AG04450 (cell line): ENCODE results near the gene PNPLA6. TPM values are rescaled to one million over a fixed set of nuclear protein-coding genes. Genes with fewer than 3 reads are reported as not detected.

ENCODE experiments used
- CTCF ChIA-PET: fragments of 300-600, 350-600 bp; formaldehyde crosslinking; extraction: SDS; loops from one replicate; lab custom pipeline; 2022; ENCODE audit warnings: antibody characterized with exemption, inconsistent platforms; lab: Charles Lee
- POLR2A ChIA-PET: fragments of 350-600 bp; formaldehyde crosslinking; extraction: SDS; loops from one replicate; lab custom pipeline; 2021; ENCODE audit warnings: antibody characterized with exemption, inconsistent platforms; lab: Yijun Ruan, JAX
- DNase-seq: peaks from one replicate; pipeline ENCODE4 v3.0.0-alpha.2; 2011; ENCODE audit warnings: low read depth, low spot score
- H3K27ac ChIP-seq: one replicate; pipeline ENCODE4 v1.5.1; 2012; ENCODE audit warnings: low read depth, low read length, control low read depth
- H3K27me3 ChIP-seq: one replicate; pipeline ENCODE4 v1.6.0; 2012; ENCODE audit warnings: low read length; ENCODE audit not compliant: control insufficient read depth, insufficient read depth
- H3K4me3 ChIP-seq: 2 replicates; pipeline ENCODE4 v1.5.1; 2011; ENCODE audit warnings: mild to moderate bottlenecking, low read depth, low read length, control low read depth
- H3K9me3 ChIP-seq: 2 replicates; pipeline ENCODE4 v1.5.1; 2012; ENCODE audit warnings: low read length; ENCODE audit not compliant: control insufficient read depth, insufficient read depth
- CTCF ChIP-seq: IDR thresholded peaks from 2 replicates; pipeline ENCODE4 v1.5.1; 2011; ENCODE audit warnings: low read depth, low read length, control low read depth, inconsistent platforms
- polyA plus RNA-seq: library from polyadenylated mRNA; depleted of rRNA; stranded (reverse); fragments of >200 nt; gene quantifications from 2 replicates; pipeline ENCODE4 v1.2.3, GENCODE V29; 2011

PNPLA6 gene
- polyA plus RNA-seq, 1 experiment = 17.0 TPM

GRCh38 chr19:7589822-7590221, 54.3 kb downstream of the PNPLA6 start:
- DNase-seq = no peak
- CTCF ChIA-PET = interaction anchor here (1.7 kb wide), 1 partner anchor 21 kb away, joined by 4 read pairs; no protein-coding TSS in a partner anchor
- Histone ChIP-seq H3K4me3 (no peak overlapping the region), H3K27ac (no peak overlapping the region), H3K9me3 (no peaks in the 10 kb centered on the region), H3K27me3 (peaks cover 12% of the 10 kb centered on the region)
- POLR2A ChIA-PET = interaction anchor here (0.6 kb wide), 1 partner anchor 210 kb away, joined by 6 read pairs; no protein-coding TSS in a partner anchor
- TF ChIP-seq CTCF = no peak

DNA sequence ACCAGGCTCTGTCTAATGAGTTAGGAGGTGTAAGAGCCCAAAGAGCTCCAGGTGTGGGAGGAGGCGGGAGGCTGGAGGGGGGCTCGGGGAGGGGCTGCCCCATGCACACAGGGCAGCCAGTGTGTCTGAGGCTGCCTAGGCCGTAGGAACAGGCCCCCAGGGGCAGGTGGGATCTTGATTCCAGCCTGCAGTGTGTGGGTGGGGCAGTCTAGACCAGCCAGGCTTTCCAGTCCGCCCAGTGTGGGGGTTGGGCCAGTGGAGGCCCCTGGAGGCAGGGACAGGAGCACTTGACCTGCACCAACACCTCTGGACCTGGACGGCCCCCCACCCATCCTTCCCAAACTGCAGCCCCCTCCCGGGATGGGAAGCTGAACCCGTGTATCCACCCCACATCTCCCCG, 54.7 kb downstream of the PNPLA6 start:
- ChIA-PET CTCF (interaction anchor here (1.7 kb wide), 1 partner anchor 22 kb away, joined by 4 read pairs; no protein-coding TSS in a partner anchor), POLR2A (no interaction called here)
- no peak overlapping the region for H3K4me3 ChIP-seq
- DNase-seq = no peak
- H3K27ac ChIP-seq = no peak overlapping the region
- H3K9me3 ChIP-seq = no peaks in the 10 kb centered on the region
- TF ChIP-seq CTCF = no peak
- H3K27me3 ChIP-seq = peaks cover 14% of the 10 kb centered on the region

GRCh38 chr19:7595466-7596133, 60.1 kb downstream of the PNPLA6 start, which contains the start of gene CAMSAP3:
TSS of gene CAMSAP3 (plus strand) at chr19:7595863. CDS start at chr19:7596003, 140 bp downstream.
- no peak for DNase-seq
- ChIA-PET CTCF (no interaction called here), POLR2A (no interaction called here)
- H3K4me3 ChIP-seq = no peak within 1 kb of the TSS
- no peaks in the 10 kb centered on the region for H3K9me3 ChIP-seq
- TF ChIP-seq CTCF = no peak
- no peak within 1 kb of the TSS for H3K27ac ChIP-seq
- peaks cover 39% of the 10 kb centered on the region for H3K27me3 ChIP-seq

DNA sequence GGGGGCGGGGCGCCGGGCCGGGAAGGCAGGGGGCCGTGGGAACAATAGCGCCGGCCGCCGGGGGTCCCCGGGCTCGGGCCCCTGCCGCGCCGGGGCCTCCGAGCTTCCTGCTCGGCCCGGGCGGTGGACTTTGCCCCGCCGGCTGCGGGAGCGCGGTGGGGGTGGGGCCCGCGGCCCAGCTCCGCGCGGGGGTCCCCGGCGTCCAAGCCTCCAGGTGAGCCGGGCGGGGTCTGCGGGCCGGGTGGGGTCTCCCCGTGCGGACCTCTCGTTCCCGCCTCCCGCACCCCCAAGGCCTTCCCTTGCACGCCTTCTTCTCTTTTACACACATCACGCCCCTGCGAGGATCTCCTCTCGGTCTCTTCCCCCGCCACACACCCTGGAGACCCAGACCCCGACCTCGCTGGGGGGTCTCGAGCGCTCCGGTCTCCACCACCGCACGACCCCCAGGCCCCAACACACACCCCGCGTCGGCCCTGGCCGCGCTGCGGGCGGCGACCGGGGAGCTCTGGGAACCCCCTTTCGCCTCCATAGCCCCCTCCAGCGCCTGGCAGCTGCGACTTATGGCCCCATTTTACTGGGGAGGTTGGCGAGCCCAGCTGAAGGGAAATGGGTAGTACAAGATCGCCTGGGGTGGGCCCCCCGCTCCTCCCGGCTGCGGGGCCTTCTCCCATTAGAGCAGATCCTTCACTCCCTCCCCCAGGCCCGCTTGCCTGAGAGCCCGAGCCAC, 60.9 kb downstream of the PNPLA6 start:
- Histone ChIP-seq H3K27me3 (peaks cover 39% of the 10 kb centered on the region), H3K4me3 (no peak overlapping the region), H3K9me3 (no peaks in the 10 kb centered on the region), H3K27ac (no peak overlapping the region)
- CTCF ChIA-PET = interaction anchor here (0.7 kb wide), 1 partner anchor 28 kb away, joined by 8 read pairs; no protein-coding TSS in a partner anchor
- POLR2A ChIA-PET = interaction anchor here (0.6 kb wide), 1 partner anchor 1763 kb away, joined by 8 read pairs; no protein-coding TSS in a partner anchor
- no peak for DNase-seq
- no peak for TF ChIP-seq CTCF
